ENCODE measurements around the gene IL6ST. TPM values are rescaled to one million over a fixed set of nuclear protein-coding genes. Genes with fewer than 3 reads are reported as not detected.

The IL6ST gene
- total and polyA plus RNA-seq, 10 of the 15 experiments (the other 5 are each of a cell fraction or from before 2014, with no cell fraction given), result 1.5 to 139 (median 13.0) TPM

GRCh38 chr5:55900068-55900467 is 94.7 kb downstream of the IL6ST start (continued):
- TF ChIP-seq, protein P1, sequence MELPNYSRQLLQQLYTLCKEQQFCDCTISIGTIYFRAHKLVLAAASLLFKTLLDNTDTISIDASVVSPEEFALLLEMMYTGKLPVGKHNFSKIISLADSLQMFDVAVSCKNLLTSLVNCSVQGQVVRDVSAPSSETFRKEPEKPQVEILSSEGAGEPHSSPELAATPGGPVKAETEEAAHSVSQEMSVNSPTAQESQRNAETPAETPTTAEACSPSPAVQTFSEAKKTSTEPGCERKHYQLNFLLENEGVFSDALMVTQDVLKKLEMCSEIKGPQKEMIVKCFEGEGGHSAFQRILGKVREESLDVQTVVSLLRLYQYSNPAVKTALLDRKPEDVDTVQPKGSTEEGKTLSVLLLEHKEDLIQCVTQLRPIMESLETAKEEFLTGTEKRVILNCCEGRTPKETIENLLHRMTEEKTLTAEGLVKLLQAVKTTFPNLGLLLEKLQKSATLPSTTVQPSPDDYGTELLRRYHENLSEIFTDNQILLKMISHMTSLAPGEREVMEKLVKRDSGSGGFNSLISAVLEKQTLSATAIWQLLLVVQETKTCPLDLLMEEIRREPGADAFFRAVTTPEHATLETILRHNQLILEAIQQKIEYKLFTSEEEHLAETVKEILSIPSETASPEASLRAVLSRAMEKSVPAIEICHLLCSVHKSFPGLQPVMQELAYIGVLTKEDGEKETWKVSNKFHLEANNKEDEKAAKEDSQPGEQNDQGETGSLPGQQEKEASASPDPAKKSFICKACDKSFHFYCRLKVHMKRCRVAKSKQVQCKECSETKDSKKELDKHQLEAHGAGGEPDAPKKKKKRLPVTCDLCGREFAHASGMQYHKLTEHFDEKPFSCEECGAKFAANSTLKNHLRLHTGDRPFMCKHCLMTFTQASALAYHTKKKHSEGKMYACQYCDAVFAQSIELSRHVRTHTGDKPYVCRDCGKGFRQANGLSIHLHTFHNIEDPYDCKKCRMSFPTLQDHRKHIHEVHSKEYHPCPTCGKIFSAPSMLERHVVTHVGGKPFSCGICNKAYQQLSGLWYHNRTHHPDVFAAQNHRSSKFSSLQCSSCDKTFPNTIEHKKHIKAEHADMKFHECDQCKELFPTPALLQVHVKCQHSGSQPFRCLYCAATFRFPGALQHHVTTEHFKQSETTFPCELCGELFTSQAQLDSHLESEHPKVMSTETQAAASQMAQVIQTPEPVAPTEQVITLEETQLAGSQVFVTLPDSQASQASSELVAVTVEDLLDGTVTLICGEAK (IDR thresholded peaks at IDR 0.05; ENCODE audit: borderline replicate concordance), result no peak
- TF ChIP-seq USF2 (IDR thresholded peaks at IDR 0.05; ENCODE audit: borderline replicate concordance, low read depth, low read length), result no peak
- 0 out of 2 replicates have a peak, but pooled peaks have one; percentile 27 for TF ChIP-seq ZNF687 (IDR thresholded peaks at IDR 0.05)
- TF ChIP-seq, protein P2, sequence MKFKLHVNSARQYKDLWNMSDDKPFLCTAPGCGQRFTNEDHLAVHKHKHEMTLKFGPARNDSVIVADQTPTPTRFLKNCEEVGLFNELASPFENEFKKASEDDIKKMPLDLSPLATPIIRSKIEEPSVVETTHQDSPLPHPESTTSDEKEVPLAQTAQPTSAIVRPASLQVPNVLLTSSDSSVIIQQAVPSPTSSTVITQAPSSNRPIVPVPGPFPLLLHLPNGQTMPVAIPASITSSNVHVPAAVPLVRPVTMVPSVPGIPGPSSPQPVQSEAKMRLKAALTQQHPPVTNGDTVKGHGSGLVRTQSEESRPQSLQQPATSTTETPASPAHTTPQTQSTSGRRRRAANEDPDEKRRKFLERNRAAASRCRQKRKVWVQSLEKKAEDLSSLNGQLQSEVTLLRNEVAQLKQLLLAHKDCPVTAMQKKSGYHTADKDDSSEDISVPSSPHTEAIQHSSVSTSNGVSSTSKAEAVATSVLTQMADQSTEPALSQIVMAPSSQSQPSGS (IDR thresholded peaks at IDR 0.05; ENCODE audit: low read length), result peak; percentile 52; the same call in 1 of the 2 replicates
- no peak for TF ChIP-seq CHD2 (IDR thresholded peaks at IDR 0.05; ENCODE audit: borderline replicate concordance, low read depth, low read length)
- TF ChIP-seq HSF1 (IDR thresholded peaks at IDR 0.05; ENCODE audit: low read depth, low read length), result no peak
- TF ChIP-seq NFIC (IDR thresholded peaks at IDR 0.05; ENCODE audit: low read depth, low read length), result peak; percentile 34; the same call in 1 of the 2 replicates
- no peak for TF ChIP-seq ZNF274 (IDR thresholded peaks at IDR 0.05; ENCODE audit: insufficient read depth, insufficient read length)
- no peak for TF ChIP-seq RCOR1 (conservative IDR thresholded peaks at IDR 0.05; ENCODE audit: low read depth, low read length)
- TF ChIP-seq KLF5 (IDR thresholded peaks at IDR 0.05; ENCODE audit: partially characterized antibody), result no peak
- TF ChIP-seq JUNB (IDR thresholded peaks at IDR 0.05), result peak; percentile 76
- peak in 1 of 2 experiments; percentile 32; a peak in 1 of 4 replicates for TF ChIP-seq BHLHE40 (IDR thresholded peaks at IDR 0.05; ENCODE audit: borderline replicate concordance in 1 of 2, low read depth in 2 of 2, low read length in 1 of 2)
- no peak for TF ChIP-seq POLR2A (IDR thresholded peaks at IDR 0.05; ENCODE audit: low read depth, low read length)
- peak; percentile 77; the same call in 1 of the 2 replicates for TF ChIP-seq IRF4 (IDR thresholded peaks at IDR 0.05; ENCODE audit: low read depth, low read length)
- TF ChIP-seq STAT1 (conservative IDR thresholded peaks at IDR 0.05), result no peak
- TF ChIP-seq BACH1 (IDR thresholded peaks at IDR 0.05; ENCODE audit: borderline replicate concordance), result no peak
- no peak for TF ChIP-seq ZNF622 (IDR thresholded peaks at IDR 0.05)
- no peak for TF ChIP-seq RBBP5 (conservative IDR thresholded peaks at IDR 0.05)
- peak; percentile 73 for TF ChIP-seq NR2F1 (conservative IDR thresholded peaks at IDR 0.05)
- no peak for TF ChIP-seq TCF3 (IDR thresholded peaks at IDR 0.05; ENCODE audit: borderline replicate concordance, insufficient read depth, low read depth, low read length)
